EH (cell line): ENCODE results near the gene NFIL3.
A peak's percentile ranks its signal among the peaks of the same experiment; 100 is the strongest.
"Not testable (repeated sequence)": the region's sequence is repeated elsewhere in the genome, so short reads cannot be mapped to it uniquely, and the experiment has no call there.

Experiments
- DNase-seq: peaks from one replicate; pipeline ENCODE4 v3.0.0-alpha.2; 2015; ENCODE audit warnings: low read depth

NFIL3 gene

GRCh38 chr9:91395106-91395552, 28.5 kb downstream of the NFIL3 start:
- peak; percentile 41 for DNase-seq

- no peak for DNase-seq
These were observed 29.8 kb downstream of the NFIL3 start for GRCh38 chr9:91393826-91394225.

- no peak for DNase-seq
These were observed 31.2 kb downstream of the NFIL3 start for GRCh38 chr9:91392435-91392834.

GRCh38 chr9:91391818-91392217, 31.8 kb downstream of the NFIL3 start:
- DNase-seq: no peak

- peak; percentile 48 for DNase-seq
These were observed 32.2 kb downstream of the NFIL3 start for GRCh38 chr9:91391412-91391811.

GRCh38 chr9:91389686-91390085, 33.9 kb downstream of the NFIL3 start:
- not testable (repeated sequence) for DNase-seq

- no peak for DNase-seq
These were observed 36.9 kb downstream of the NFIL3 start for GRCh38 chr9:91386765-91387164.

GRCh38 chr9:91384954-91385353, 38.7 kb downstream of the NFIL3 start:
- no peak for DNase-seq

- DNase-seq: no peak
These were observed 40.1 kb downstream of the NFIL3 start for GRCh38 chr9:91383577-91383976.

- DNase-seq: peak; percentile 3
These were observed 41.3 kb downstream of the NFIL3 start for GRCh38 chr9:91382298-91382697.

- peak; percentile 60 for DNase-seq
These were observed 44.2 kb downstream of the NFIL3 start for GRCh38 chr9:91379426-91379825.

- DNase-seq: peak; percentile 85
These were observed 44.9 kb downstream of the NFIL3 start for GRCh38 chr9:91378695-91379127.

GRCh38 chr9:91378054-91378453, 45.6 kb downstream of the NFIL3 start:
- not testable (repeated sequence) for DNase-seq

GRCh38 chr9:91376239-91376638, 47.4 kb downstream of the NFIL3 start:
- DNase-seq: peak; percentile 32

- DNase-seq: peak; percentile 96
These were observed 48.7 kb downstream of the NFIL3 start for GRCh38 chr9:91374939-91375338.

GRCh38 chr9:91371894-91372293, 51.7 kb downstream of the NFIL3 start:
- no peak for DNase-seq

GRCh38 chr9:91370006-91370405, 53.6 kb downstream of the NFIL3 start:
- not testable (repeated sequence) for DNase-seq

- DNase-seq: no peak
These were observed 58.9 kb downstream of the NFIL3 start for GRCh38 chr9:91364702-91365101.

GRCh38 chr9:91364005-91364404, 59.6 kb downstream of the NFIL3 start:
- DNase-seq: no peak

GRCh38 chr9:91362051-91362611, 61.5 kb downstream of the NFIL3 start:
- DNase-seq: no peak

- peak; percentile 81 for DNase-seq
These were observed 62.2 kb downstream of the NFIL3 start, which contains the start of gene AUH for GRCh38 chr9:91361291-91362050. Gene AUH, minus strand, starts transcription at chr9:91361918. Its CDS starts 29 bp downstream, at chr9:91361889.

GRCh38 chr9:91360551-91361290, 62.9 kb downstream of the NFIL3 start:
- DNase-seq: peak; percentile 6
